ENCODE data around the gene ADORA2B.
"Not testable (repeated sequence)": the region's sequence is repeated elsewhere in the genome, so short reads cannot be mapped to it uniquely, and the experiment has no call there.

The ADORA2B gene

GRCh38 chr17:15944759-15945526 lies at the start of gene ADORA2B:
TSS of gene ADORA2B (plus strand) at chr17:15945130. CDS start at chr17:15945249, 119 bp downstream.
- peak in 2 of 3 experiments; percentile 27 to 50 for DNase-seq (ENCODE audit: low read depth in 3 of 3)

GRCh38 chr17:15896277-15896676 lies 48.7 kb upstream of the ADORA2B start:
- no peak for DNase-seq (ENCODE audit: low read depth in 3 of 3)

- DNase-seq (ENCODE audit: low read depth in 3 of 3) = no peak
Observed at GRCh38 chr17:15896834-15897233, 48.1 kb upstream of the ADORA2B start.

GRCh38 chr17:15899596-15899995 lies 45.3 kb upstream of the ADORA2B start:
- not testable (repeated sequence) for DNase-seq (ENCODE audit: low read depth in 3 of 3)

- no peak for DNase-seq (ENCODE audit: low read depth in 3 of 3)
Observed at GRCh38 chr17:15900871-15901270, 44.1 kb upstream of the ADORA2B start.

GRCh38 chr17:15905236-15905635 lies 39.7 kb upstream of the ADORA2B start:
- not testable (repeated sequence) for DNase-seq (ENCODE audit: low read depth in 3 of 3)

GRCh38 chr17:15907290-15907689 lies 37.6 kb upstream of the ADORA2B start:
- no peak for DNase-seq (ENCODE audit: low read depth in 3 of 3)

- no peak for DNase-seq (ENCODE audit: low read depth in 3 of 3)
Observed at GRCh38 chr17:15908378-15908777, 36.6 kb upstream of the ADORA2B start.

- DNase-seq (ENCODE audit: low read depth in 3 of 3) = no peak
Observed at GRCh38 chr17:15909481-15909991, 35.4 kb upstream of the ADORA2B start.

GRCh38 chr17:15910791-15911190 lies 34.1 kb upstream of the ADORA2B start:
- no peak for DNase-seq (ENCODE audit: low read depth in 3 of 3)

- DNase-seq (ENCODE audit: low read depth in 3 of 3) = not testable (repeated sequence)
Observed at GRCh38 chr17:15911701-15912100, 33.2 kb upstream of the ADORA2B start.

GRCh38 chr17:15912416-15912955 lies 32.4 kb upstream of the ADORA2B start:
- no peak for DNase-seq (ENCODE audit: low read depth in 3 of 3)

GRCh38 chr17:15913826-15914225 lies 31.1 kb upstream of the ADORA2B start:
- DNase-seq (ENCODE audit: low read depth in 3 of 3) = no peak

GRCh38 chr17:15914400-15915170 lies 30.3 kb upstream of the ADORA2B start:
- no peak for DNase-seq (ENCODE audit: low read depth in 3 of 3)

- DNase-seq (ENCODE audit: low read depth in 3 of 3) = no peak
Observed at GRCh38 chr17:15915961-15916360, 29.0 kb upstream of the ADORA2B start.

- no peak for DNase-seq (ENCODE audit: low read depth in 3 of 3)
Observed at GRCh38 chr17:15917021-15917437, 27.9 kb upstream of the ADORA2B start.

- DNase-seq (ENCODE audit: low read depth in 3 of 3) = no peak
Observed at GRCh38 chr17:15917438-15918027, 27.4 kb upstream of the ADORA2B start.

GRCh38 chr17:15918261-15918660 lies 26.7 kb upstream of the ADORA2B start:
- DNase-seq (ENCODE audit: low read depth in 3 of 3) = no peak

- no peak for DNase-seq (ENCODE audit: low read depth in 3 of 3)
Observed at GRCh38 chr17:15918661-15919259, 26.2 kb upstream of the ADORA2B start.

- DNase-seq (ENCODE audit: low read depth in 3 of 3) = no peak
Observed at GRCh38 chr17:15919466-15919865, 25.5 kb upstream of the ADORA2B start.

- no peak for DNase-seq (ENCODE audit: low read depth in 3 of 3)
Observed at GRCh38 chr17:15920758-15921239, 24.1 kb upstream of the ADORA2B start.
